H1 (cell line): ENCODE measurements around the gene NEK11.

Experiments used
- CHD1 ChIP-seq: IDR thresholded peaks from 2 replicates; pipeline ENCODE4 v1.6.1; 2012; ENCODE audit warnings: low read depth, low read length, improper control_type of control experiment
- CREB1 ChIP-seq: IDR thresholded peaks from 2 replicates; pipeline ENCODE4 v1.6.1; 2012; ENCODE audit warnings: inconsistent platforms
- CTCF ChIP-seq, 3 experiments: IDR thresholded peaks; 1 replicate in 2 of 3; 2 replicates in 1 of 3; pipeline versions ENCODE4 v1.5.1 to v1.6.1; 2011; ENCODE audit warnings: low read length in 3 of 3, mild to moderate bottlenecking in 3 of 3, inconsistent platforms in 2 of 3, low read depth in 1 of 3, moderate library complexity in 1 of 3; ENCODE audit not compliant: insufficient read depth in 1 of 3; ENCODE audit errors: control extremely low read depth in 1 of 3
- EP300 ChIP-seq, 2 experiments: IDR thresholded peaks; 1 replicate in 1 of 2; 2 replicates in 1 of 2; pipeline ENCODE4 v1.6.1; 2011 to 2012; ENCODE audit warnings: low read depth in 2 of 2, low read length in 2 of 2, mild to moderate bottlenecking in 2 of 2, borderline replicate concordance in 1 of 2, inconsistent platforms in 1 of 2, moderate library complexity in 1 of 2
- EZH2 ChIP-seq: fragments of 200-600 bp; sonication (generic); IDR thresholded peaks from 2 replicates; pipeline ENCODE4 v1.7.1; 2012; ENCODE audit warnings: low read depth, mild to moderate bottlenecking, moderate library complexity, low read length, inconsistent platforms; ENCODE audit not compliant: severe bottlenecking
- FOSL1 ChIP-seq: IDR thresholded peaks from 2 replicates; pipeline ENCODE4 v1.6.1; 2011; ENCODE audit warnings: mild to moderate bottlenecking, low read depth, low read length, moderate library complexity; ENCODE audit not compliant: insufficient read depth
- HDAC2 ChIP-seq, 2 experiments: fragments of 300-600 bp in 1 of 2; sonication (generic) in 1 of 2; IDR thresholded peaks; 2 replicates each; pipeline ENCODE4 v1.6.1; 2011 to 2012; ENCODE audit warnings: low read depth in 2 of 2, low read length in 2 of 2, mild to moderate bottlenecking in 2 of 2, moderate library complexity in 2 of 2, borderline replicate concordance in 1 of 2, inconsistent platforms in 1 of 2
- MAFK ChIP-seq: IDR thresholded peaks from 2 replicates; pipeline ENCODE4 v1.6.1; 2012; ENCODE audit warnings: low read depth, mild to moderate bottlenecking, improper control_type of control experiment, low read length
- SAP30 ChIP-seq: fragments of 300-600 bp; sonication (generic); IDR thresholded peaks from 2 replicates; pipeline ENCODE4 v1.7.1; 2012; ENCODE audit warnings: low read length, moderate library complexity, mild to moderate bottlenecking, inconsistent platforms; ENCODE audit not compliant: insufficient read depth, insufficient replicate concordance
- ZNF274 ChIP-seq: IDR thresholded peaks from 2 replicates; pipeline ENCODE4 v1.7.0; 2012; ENCODE audit warnings: low read length, borderline replicate concordance; ENCODE audit errors: extremely low read depth

GRCh38 chr3:131218196-131218595 lies 191.5 kb downstream of the NEK11 start:
- TF ChIP-seq CTCF (IDR thresholded peaks at IDR 0.05; ENCODE audit: control extremely low read depth in 1 of 3, insufficient read depth in 1 of 3, low read depth in 1 of 3, low read length in 3 of 3) (no peak), HDAC2 (IDR thresholded peaks at IDR 0.05; ENCODE audit: borderline replicate concordance in 1 of 2, low read depth in 2 of 2, low read length in 2 of 2) (no peak), CREB1 (no peak), EP300 (IDR thresholded peaks at IDR 0.05; ENCODE audit: borderline replicate concordance in 1 of 2, low read depth in 2 of 2, low read length in 2 of 2) (no peak), CHD1 (no peak), SAP30 (no peak), MAFK (no peak), EZH2 (no peak), ZNF274 (no peak), FOSL1 (no peak)
